Heart left ventricle (tissue), 16 donors: ENCODE measurements around the gene PSMD11. TPM values are rescaled to one million over a fixed set of nuclear protein-coding genes. Genes with fewer than 3 reads are reported as not detected.

Experiments
- ATAC-seq, 4 donors: fragments of 200-7000 bp; cut with Tn5 transposase; one replicate each; pipeline ENCODE4 v1.9.1; 2020 to 2022; ENCODE audit warnings: moderate library complexity in 4 of 4, mild to moderate bottlenecking in 3 of 4, moderate number of reproducible peaks in 1 of 4
- DNase-seq, 5 donors: peaks; one replicate each; pipeline ENCODE4 v3.0.0-alpha.2; 2020
- H3K27ac ChIP-seq, 12 donors: fragments of 200-600 bp; sonication (generic) in 4 of 12; one replicate each; pipeline versions ENCODE4 v1.5.0 to v1.8.0; 2016 to 2022; ENCODE audit warnings: mild to moderate bottlenecking in 2 of 12
- H3K27me3 ChIP-seq, 9 donors: fragments of 200-600 bp; sonication (generic) in 2 of 9; one replicate each; pipeline versions ENCODE4 v1.5.1 to v1.8.0; 2016 to 2022; ENCODE audit warnings: mild to moderate bottlenecking in 3 of 9
- H3K36me3 ChIP-seq, 9 donors: fragments of 200-600 bp; sonication (generic) in 2 of 9; one replicate each; pipeline versions ENCODE4 v1.5.0 to v1.8.0; 2018 to 2022; ENCODE audit warnings: mild to moderate bottlenecking in 2 of 9
- H3K4me1 ChIP-seq, 12 donors: fragments of 200-600 bp; sonication (generic) in 4 of 12; one replicate each; pipeline versions ENCODE4 v1.5.0 to v1.8.0; 2016 to 2022; ENCODE audit warnings: mild to moderate bottlenecking in 3 of 12
- H3K4me3 ChIP-seq, 12 donors: fragments of 200-600 bp; sonication (generic) in 4 of 12; one replicate each; pipeline versions ENCODE4 v1.5.0 to v1.8.0; 2017 to 2022; ENCODE audit warnings: mild to moderate bottlenecking in 9 of 12, moderate library complexity in 4 of 12
- H3K9me3 ChIP-seq, 12 donors: fragments of 200-600 bp; sonication (generic) in 4 of 12; one replicate each; pipeline versions ENCODE4 v1.5.0 to v1.8.0; 2016 to 2022; ENCODE audit warnings: mild to moderate bottlenecking in 1 of 12
- POLR2A ChIP-seq, 2 donors: fragments of 450-650 bp; IDR thresholded peaks; one replicate each; pipeline ENCODE4 v1.6.1; 2017; ENCODE audit warnings: antibody characterized with exemption in 2 of 2, mild to moderate bottlenecking in 2 of 2, moderate library complexity in 2 of 2
- WGBS, 4 donors: extraction: QIAGEN DNeasy Blood & Tissue Kit in 2 of 4; methylation state at CpG; one replicate each; pipeline versions ENCODE4 v1.1.5 to v1.1.7; 2013 to 2018; 5-methylcytosine and 5-hydroxymethylcytosine counted together
- intact Hi-C, 10 donors: fragments of 100-400 bp; cut with DNase I; formaldehyde crosslinking; loops; one replicate each; pipeline versions ENCODE4 v1.11.1 to v1.14.2; 2022
- polyA plus RNA-seq, 2 donors: library from polyadenylated mRNA; stranded (reverse); fragments of 200-250 nt; gene quantifications; one replicate each; pipeline ENCODE4 v1.2.3, GENCODE V29; 2013
- total RNA-seq, 9 donors: library from RNA; depleted of rRNA in 2 of 9; stranded (reverse); fragments of >200 nt in 2 of 9; fragmentation: NEBNext Ultra II Directional in 3 of 9; extraction: Animal tissue kit (Norgen Biotek cat#: 25700) in 3 of 9; gene quantifications; one replicate each; pipeline versions ENCODE4 v1.1.0 to v1.2.4, GENCODE V29; 2016 to 2023
- TF ChIP-seq, protein P1 (sequence below), 12 donors: fragments of 200-600 bp; sonication (generic) in 4 of 12; IDR thresholded peaks; one replicate each; pipeline versions ENCODE4 v1.5.0 to v1.8.0; 2018 to 2022; ENCODE audit warnings: antibody characterized with exemption in 12 of 12, mild to moderate bottlenecking in 5 of 12
- donor health status: ischemic (EF 13 %, LVEDD 7.1; RV severe dilation, severe dysfunction).
- donor health status: healthy with polysubstance abuse.
- donor health status: DM: no; HTN: yes; CAD: no.
- donor health status: DM: no; HTN: no; CAD: no.
- donor health status: ischemic (EF 25% LVEDD 6.9; RV normal size, moderate dysfunction).
- donor health status: ischemic (EF 25% LVEDD 5.7; RV mildly dilated, moderate dysfunction).
- donor health status: healthy.
- donor health status: DM: yes; HTN: yes; CAD: no.
- donor health status: ischemic (EF 35%, LVEDD 5.7; RV mildly dilated, moderate dysfunction).
- donor health status: nonischemic (EF 11% LVEDD 7.7; RV severe dilation, severe dysfunction).
- donor health status: DM: yes; HTN: yes; CAD: no.
- donor health status: PGD.
- donor health status: ischemic (EF 29% LVEDD 5.4; RV normal size, mild dysfunction).
- donor health status: nonischemic (EF 23%, LVEDD 6.1; RV moderate dilation, normal function).

PSMD11 gene
- total and polyA plus RNA-seq, 11 donors: 52.7 to 94.8 (median 72.8) TPM

DNA sequence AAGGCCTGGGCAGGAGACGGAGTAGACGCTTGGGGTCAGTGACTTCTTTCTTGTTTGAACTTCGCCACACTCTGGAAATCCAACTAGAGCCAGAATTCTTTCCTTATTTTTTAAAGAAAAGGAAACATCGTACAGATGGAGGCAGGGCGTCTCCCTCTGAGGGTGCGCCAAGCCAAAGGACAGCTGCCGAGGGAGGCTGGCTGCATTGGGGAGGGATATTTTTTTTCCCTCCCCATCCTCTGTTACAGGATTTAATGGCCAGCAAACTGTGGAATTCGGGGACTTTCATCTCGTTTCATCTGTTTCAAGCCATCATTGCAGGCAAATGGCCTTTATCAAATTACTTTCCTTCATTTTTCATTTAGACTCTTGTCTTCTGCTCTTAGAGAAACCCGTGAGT, 58.4 kb downstream of the PSMD11 start:
- Histone ChIP-seq H3K4me3 (no peak overlapping the region), H3K4me1 (peaks cover 0 to 34% (median 0%) of the 10 kb centered on the region in 12 donors), H3K27ac (peak overlapping the region in 1 of 12 donors; percentile 90), H3K36me3 (no peaks in the 10 kb centered on the region), H3K9me3 (no peaks in the 10 kb centered on the region), H3K27me3 (no peaks in the 10 kb centered on the region)
- DNase-seq: no peak
- intact Hi-C loops: no loop called here
- WGBS, 4 donors: 76 to 80% (median 79%) methylated on average over 10 of the region's 10 CpGs
- ATAC-seq: peak in 1 of 4 donors; percentile 24
- TF ChIP-seq, protein P1, sequence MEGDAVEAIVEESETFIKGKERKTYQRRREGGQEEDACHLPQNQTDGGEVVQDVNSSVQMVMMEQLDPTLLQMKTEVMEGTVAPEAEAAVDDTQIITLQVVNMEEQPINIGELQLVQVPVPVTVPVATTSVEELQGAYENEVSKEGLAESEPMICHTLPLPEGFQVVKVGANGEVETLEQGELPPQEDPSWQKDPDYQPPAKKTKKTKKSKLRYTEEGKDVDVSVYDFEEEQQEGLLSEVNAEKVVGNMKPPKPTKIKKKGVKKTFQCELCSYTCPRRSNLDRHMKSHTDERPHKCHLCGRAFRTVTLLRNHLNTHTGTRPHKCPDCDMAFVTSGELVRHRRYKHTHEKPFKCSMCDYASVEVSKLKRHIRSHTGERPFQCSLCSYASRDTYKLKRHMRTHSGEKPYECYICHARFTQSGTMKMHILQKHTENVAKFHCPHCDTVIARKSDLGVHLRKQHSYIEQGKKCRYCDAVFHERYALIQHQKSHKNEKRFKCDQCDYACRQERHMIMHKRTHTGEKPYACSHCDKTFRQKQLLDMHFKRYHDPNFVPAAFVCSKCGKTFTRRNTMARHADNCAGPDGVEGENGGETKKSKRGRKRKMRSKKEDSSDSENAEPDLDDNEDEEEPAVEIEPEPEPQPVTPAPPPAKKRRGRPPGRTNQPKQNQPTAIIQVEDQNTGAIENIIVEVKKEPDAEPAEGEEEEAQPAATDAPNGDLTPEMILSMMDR (IDR thresholded peaks at IDR 0.05): no peak
- no peak for TF ChIP-seq POLR2A (IDR thresholded peaks at IDR 0.05)

DNA sequence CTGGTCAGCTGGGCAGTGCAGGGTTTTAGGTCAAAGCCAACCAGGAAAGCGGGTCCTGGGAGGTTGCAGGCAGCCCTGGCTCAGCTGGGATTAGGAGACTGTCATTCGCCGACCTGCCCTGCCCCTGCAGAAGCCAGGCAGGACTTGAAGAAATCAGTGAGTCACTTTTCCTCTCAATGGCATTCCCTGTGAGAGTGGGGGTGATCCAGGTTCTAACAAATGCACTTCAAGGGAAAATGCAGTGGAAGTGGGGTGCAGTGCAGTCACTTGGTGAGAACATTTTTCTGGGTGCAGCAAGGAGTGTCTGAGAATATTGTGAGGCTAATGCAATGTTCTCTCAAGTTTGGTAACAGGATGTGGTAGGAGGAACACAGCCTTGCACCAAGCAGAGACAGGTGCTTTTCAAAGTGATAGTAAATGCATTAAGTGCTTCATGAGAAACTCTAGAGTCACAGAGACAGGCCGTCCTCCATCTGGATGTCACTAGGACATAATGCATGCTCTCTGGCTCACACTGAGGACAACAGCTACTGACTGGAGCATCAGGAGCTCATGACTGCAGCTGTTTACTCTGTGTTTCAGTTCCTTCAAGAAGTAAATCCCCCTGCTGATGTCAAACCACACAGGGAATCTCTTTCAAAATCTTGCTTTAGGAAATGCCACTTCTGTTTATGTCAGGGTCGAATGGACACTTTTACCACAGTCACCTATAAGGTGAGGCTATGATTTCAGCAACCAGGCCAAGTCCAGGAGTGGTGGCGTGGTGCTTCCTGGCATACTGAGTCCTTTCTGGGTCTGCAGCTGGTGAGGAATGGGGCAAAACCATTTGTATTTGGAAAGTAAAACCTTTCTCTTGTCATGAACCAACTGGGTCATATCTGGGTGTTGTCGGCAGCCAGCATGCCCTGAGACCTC, 59.2 kb downstream of the PSMD11 start:
- no peaks in the 10 kb centered on the region for H3K9me3 ChIP-seq
- no peaks in the 10 kb centered on the region for H3K36me3 ChIP-seq
- H3K4me3 ChIP-seq: peak overlapping the region in 1 of 12 donors; percentile 1
- 67 to 79% (median 73%) methylated on average over 7 of the region's 7 CpGs for WGBS, 4 donors
- ATAC-seq: peak in 3 of 4 donors; percentile 22 to 43 (median 42)
- peak overlapping the region in 2 of 12 donors; percentile 34 to 90 for H3K27ac ChIP-seq
- TF ChIP-seq POLR2A (IDR thresholded peaks at IDR 0.05): no peak
- TF ChIP-seq, protein P1 (IDR thresholded peaks at IDR 0.05): no peak
- H3K4me1 ChIP-seq: peaks cover 0 to 34% (median 0%) of the 10 kb centered on the region in 12 donors
- intact Hi-C loops: no loop called here
- no peaks in the 10 kb centered on the region for H3K27me3 ChIP-seq
- no peak for DNase-seq

DNA sequence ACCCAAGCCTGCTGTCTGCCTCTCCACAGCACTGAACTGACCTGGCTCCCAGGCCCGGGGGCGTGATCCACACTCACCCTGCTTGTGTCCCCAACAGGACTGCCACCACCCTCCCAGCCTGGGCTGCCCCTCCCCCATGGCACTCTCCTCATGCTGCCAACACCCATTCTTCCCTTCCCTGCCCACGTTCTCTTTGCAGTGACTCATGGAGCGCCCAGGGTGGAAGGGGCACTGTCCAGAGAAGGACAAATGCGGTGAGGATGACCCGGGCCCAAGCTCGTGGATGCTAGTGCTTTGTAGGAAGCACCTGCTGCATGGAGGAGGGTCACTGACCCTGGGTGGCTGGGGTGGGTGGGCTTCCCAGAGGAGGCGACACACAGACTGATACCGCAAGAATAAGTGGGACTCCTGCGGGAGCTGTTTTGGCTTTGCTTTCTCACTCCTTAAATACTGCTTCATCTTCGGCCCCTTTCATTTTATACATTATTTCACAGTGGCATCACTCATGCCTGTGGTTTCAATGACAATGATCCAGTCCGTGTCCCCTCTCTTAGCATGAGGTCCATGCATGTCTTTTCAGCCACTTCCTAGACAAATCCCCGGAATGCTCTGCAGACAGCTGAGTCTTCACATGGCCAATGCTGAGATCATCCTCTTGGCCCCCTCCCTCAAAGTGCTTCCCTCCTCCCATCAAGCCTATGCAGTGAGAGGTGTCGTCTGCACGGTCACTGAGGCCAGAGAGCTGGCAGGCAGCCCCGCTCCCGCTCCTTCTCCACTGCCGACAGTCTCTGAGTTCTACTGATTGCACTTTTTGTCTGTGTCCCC, 60.1 kb downstream of the PSMD11 start:
- Histone ChIP-seq H3K4me3 (peak overlapping the region in 1 of 12 donors; percentile 1), H3K4me1 (peaks cover 0 to 34% (median 0%) of the 10 kb centered on the region in 12 donors), H3K9me3 (no peaks in the 10 kb centered on the region), H3K36me3 (no peaks in the 10 kb centered on the region), H3K27ac (peak overlapping the region in 1 of 12 donors; percentile 90), H3K27me3 (no peaks in the 10 kb centered on the region)
- intact Hi-C loops: no loop called here
- 85 to 91% (median 86%) methylated on average over 15 to 18 of the region's 18 CpGs for WGBS, 4 donors
- TF ChIP-seq POLR2A (IDR thresholded peaks at IDR 0.05): no peak
- TF ChIP-seq, protein P1 (IDR thresholded peaks at IDR 0.05): no peak
- ATAC-seq: peak; percentile 14 to 37 (median 28)
- no peak for DNase-seq

- intact Hi-C loops: no loop called here
- ATAC-seq: no peak
- 90 to 96% (median 92%) methylated on average over 5 of the region's 5 CpGs for WGBS, 4 donors
Measured at GRCh38 chr17:32508926-32509325, 64.6 kb downstream of the PSMD11 start.

More at GRCh38 chr17:32508926-32509325, 64.6 kb downstream of the PSMD11 start:
- TF ChIP-seq, protein P1 (IDR thresholded peaks at IDR 0.05): no peak
- TF ChIP-seq POLR2A (IDR thresholded peaks at IDR 0.05): no peak
- Histone ChIP-seq H3K27me3 (no peaks in the 10 kb centered on the region), H3K9me3 (no peaks in the 10 kb centered on the region), H3K4me3 (no peak overlapping the region), H3K27ac (no peak overlapping the region), H3K4me1 (peaks cover 0 to 22% (median 0%) of the 10 kb centered on the region in 12 donors), H3K36me3 (no peaks in the 10 kb centered on the region)
- DNase-seq: no peak
